ENCODE results near the gene GPC6.

Gene GPC6

DNA sequence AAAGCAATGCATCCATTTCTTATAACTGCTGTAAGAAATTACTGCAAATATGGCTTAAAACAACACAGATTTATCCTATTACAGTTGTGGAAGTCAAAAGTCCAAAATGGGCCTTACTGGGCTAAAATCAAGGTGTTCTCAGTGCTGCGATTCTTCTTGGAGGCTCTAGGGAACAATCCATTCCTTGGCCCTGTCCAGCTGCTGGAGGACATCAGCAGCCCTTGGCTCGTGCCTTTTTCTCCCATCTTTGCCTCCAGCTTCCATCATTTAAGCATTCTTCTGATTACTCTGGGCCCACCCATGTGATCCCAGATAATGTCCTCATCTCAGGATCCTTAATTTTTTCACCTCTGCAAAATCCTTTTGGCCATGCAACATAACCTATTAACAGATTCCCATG is 645.8 kb downstream of the GPC6 start:
- DNase-seq (ENCODE audit: low read depth in 1 of 2, low spot score in 1 of 2), result no peak
- H3K4me3 ChIP-seq (replicated peaks; ENCODE audit: insufficient read depth, low read length), result no peak overlapping the region
- no peak overlapping the region for H3K27ac ChIP-seq (replicated peaks)
- no peak for TF ChIP-seq POLR2AphosphoS5 (IDR thresholded peaks at IDR 0.05; ENCODE audit: low read depth)
- no peak for TF ChIP-seq CTCF (IDR thresholded peaks at IDR 0.05; ENCODE audit: insufficient read depth, low read length)
- TF ChIP-seq, protein P1, sequence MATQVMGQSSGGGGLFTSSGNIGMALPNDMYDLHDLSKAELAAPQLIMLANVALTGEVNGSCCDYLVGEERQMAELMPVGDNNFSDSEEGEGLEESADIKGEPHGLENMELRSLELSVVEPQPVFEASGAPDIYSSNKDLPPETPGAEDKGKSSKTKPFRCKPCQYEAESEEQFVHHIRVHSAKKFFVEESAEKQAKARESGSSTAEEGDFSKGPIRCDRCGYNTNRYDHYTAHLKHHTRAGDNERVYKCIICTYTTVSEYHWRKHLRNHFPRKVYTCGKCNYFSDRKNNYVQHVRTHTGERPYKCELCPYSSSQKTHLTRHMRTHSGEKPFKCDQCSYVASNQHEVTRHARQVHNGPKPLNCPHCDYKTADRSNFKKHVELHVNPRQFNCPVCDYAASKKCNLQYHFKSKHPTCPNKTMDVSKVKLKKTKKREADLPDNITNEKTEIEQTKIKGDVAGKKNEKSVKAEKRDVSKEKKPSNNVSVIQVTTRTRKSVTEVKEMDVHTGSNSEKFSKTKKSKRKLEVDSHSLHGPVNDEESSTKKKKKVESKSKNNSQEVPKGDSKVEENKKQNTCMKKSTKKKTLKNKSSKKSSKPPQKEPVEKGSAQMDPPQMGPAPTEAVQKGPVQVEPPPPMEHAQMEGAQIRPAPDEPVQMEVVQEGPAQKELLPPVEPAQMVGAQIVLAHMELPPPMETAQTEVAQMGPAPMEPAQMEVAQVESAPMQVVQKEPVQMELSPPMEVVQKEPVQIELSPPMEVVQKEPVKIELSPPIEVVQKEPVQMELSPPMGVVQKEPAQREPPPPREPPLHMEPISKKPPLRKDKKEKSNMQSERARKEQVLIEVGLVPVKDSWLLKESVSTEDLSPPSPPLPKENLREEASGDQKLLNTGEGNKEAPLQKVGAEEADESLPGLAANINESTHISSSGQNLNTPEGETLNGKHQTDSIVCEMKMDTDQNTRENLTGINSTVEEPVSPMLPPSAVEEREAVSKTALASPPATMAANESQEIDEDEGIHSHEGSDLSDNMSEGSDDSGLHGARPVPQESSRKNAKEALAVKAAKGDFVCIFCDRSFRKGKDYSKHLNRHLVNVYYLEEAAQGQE (IDR thresholded peaks at IDR 0.05; ENCODE audit: insufficient replicate concordance, low read depth), result no peak
- TF ChIP-seq SPI1 (IDR thresholded peaks at IDR 0.05; ENCODE audit: borderline replicate concordance, low read depth), result no peak
- no peak for TF ChIP-seq GABPA (IDR thresholded peaks at IDR 0.05; ENCODE audit: low read depth)
- no peaks in the 10 kb centered on the region for H3K27me3 ChIP-seq (ENCODE audit: insufficient read depth, poor library complexity, severe bottlenecking)

DNA sequence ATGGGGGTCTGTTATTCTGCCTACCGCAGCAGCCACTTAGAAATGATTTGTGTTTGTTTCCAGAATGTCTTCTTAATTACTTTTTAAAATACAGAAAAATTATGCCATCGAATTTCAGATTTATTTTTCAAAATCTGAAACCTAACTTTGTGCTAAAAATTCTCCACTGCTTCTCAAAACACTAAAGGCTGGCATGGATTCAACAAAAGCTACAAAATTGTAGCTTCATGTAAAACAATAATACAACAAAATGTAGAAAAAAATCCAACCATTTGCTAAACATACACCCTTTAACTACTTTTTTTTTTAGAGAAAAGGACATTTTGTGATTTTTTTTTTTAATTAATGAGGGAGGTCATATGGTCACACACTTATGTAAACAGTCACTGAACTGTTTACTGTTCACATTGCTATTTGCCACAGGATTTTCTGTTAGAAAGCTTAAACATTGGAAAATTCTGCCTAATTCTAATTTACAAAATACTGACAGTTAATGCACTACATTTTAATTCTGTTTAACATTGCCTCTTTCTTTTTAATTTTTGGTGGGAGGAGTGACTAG is 646.3 kb downstream of the GPC6 start:
- H3K27ac ChIP-seq (replicated peaks), result no peak overlapping the region
- no peak overlapping the region for H3K4me3 ChIP-seq (replicated peaks; ENCODE audit: insufficient read depth, low read length)
- no peaks in the 10 kb centered on the region for H3K27me3 ChIP-seq (ENCODE audit: insufficient read depth, poor library complexity, severe bottlenecking)
- TF ChIP-seq SPI1 (IDR thresholded peaks at IDR 0.05; ENCODE audit: borderline replicate concordance, low read depth) (no peak), CTCF (IDR thresholded peaks at IDR 0.05; ENCODE audit: insufficient read depth, low read length) (no peak), POLR2AphosphoS5 (IDR thresholded peaks at IDR 0.05; ENCODE audit: low read depth) (no peak)
- TF ChIP-seq, protein P1 (IDR thresholded peaks at IDR 0.05; ENCODE audit: insufficient replicate concordance, low read depth), result no peak
- DNase-seq (ENCODE audit: low read depth in 1 of 2, low spot score in 1 of 2), result no peak

GRCh38 chr13:93875547-93875946 is 648.9 kb downstream of the GPC6 start:
- DNase-seq (ENCODE audit: low read depth in 1 of 2, low spot score in 1 of 2), result no peak
- TF ChIP-seq CTCF (IDR thresholded peaks at IDR 0.05; ENCODE audit: insufficient read depth, low read length) (no peak), POLR2AphosphoS5 (IDR thresholded peaks at IDR 0.05; ENCODE audit: low read depth) (no peak), GABPA (IDR thresholded peaks at IDR 0.05; ENCODE audit: low read depth) (no peak), SPI1 (IDR thresholded peaks at IDR 0.05; ENCODE audit: borderline replicate concordance, low read depth) (no peak)
- TF ChIP-seq, protein P1 (IDR thresholded peaks at IDR 0.05; ENCODE audit: insufficient replicate concordance, low read depth), result no peak
- Histone ChIP-seq H3K4me3 (replicated peaks; ENCODE audit: insufficient read depth, low read length) (no peak overlapping the region), H3K27ac (replicated peaks) (no peak overlapping the region), H3K27me3 (ENCODE audit: insufficient read depth, poor library complexity, severe bottlenecking) (no peaks in the 10 kb centered on the region)

All from HL-60 (cell line).